HL-60/S4 (cell line): Measurements from ENCODE around the gene L3MBTL2.

Experiments
- in situ Hi-C: fragments of 300-500 bp; cut with MboI; formaldehyde crosslinking; loops from 2 replicates; pipeline ENCODE4 v1.14.3; 2022; ENCODE audit warnings: low sequenced_read_pairs

The L3MBTL2 gene

DNA sequence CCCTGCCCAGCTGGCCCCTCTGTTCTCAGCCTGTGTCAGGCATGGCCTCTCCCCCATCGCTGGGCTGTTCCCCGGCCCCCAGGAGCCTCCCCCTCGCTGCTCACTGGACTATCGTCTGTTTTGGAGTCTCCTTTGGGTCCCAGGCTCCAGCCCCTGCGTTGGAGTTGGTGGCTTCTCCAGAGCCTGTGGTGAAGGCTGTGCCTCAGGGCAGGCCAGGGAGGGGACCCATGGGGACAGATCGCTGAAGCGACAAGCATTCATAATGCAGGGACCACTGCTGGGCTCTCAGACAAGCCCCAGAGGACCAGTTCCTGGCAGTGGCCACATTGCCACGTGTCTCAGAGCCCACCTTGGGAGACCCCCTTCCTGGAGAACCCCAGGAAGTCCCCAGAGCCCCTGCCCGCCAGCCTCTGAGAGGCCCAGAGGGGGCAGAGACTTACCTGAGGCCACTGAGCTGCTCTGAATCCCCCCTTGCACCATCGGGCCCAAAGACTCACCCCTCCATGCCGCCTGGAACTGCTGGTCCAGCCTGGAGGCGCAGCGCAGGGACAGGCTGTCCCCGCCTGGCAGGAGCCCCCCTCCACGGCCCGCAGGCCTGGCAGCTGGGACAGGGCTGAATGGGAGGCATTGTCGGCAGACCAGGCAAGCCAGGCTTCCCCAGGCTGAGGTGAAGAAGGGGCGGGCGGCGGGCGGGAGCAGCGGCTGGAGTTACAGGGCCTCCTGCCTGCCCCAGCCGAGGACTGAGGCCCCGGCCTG lies 35.4 kb downstream of the L3MBTL2 start, which contains the start of gene CHADL:
Gene CHADL (minus strand): TSS at position 555 of the 756 bp plus-strand sequence. CDS start 50 bp downstream, at position 505.
- in situ Hi-C loops = no loop called here

- in situ Hi-C loops = no loop called here
These were observed 36.1 kb downstream of the L3MBTL2 start for GRCh38 chr22:41241133-41241676.

- in situ Hi-C loops = no loop called here
These were observed 37.4 kb downstream of the L3MBTL2 start for GRCh38 chr22:41242396-41243117.

DNA sequence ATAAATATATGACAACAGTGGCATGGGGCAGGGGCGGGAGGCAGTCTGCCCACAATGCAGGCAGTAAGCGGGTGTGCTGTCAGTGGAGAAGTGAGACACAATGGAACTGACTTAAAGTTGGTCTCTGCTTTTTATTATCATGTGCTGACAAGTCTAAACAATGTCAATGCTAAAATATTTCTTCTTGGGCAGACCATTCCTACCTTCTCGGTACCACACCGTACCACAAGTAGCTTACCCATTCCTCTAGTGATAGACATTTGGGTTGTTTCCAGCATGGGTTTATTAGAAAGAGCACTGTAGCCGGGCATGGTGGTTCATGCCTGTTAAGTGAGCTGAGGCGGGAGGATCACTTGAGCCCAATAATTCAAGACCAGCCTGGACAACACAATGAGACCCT lies 38.2 kb downstream of the L3MBTL2 start:
- in situ Hi-C loops = no loop called here

DNA sequence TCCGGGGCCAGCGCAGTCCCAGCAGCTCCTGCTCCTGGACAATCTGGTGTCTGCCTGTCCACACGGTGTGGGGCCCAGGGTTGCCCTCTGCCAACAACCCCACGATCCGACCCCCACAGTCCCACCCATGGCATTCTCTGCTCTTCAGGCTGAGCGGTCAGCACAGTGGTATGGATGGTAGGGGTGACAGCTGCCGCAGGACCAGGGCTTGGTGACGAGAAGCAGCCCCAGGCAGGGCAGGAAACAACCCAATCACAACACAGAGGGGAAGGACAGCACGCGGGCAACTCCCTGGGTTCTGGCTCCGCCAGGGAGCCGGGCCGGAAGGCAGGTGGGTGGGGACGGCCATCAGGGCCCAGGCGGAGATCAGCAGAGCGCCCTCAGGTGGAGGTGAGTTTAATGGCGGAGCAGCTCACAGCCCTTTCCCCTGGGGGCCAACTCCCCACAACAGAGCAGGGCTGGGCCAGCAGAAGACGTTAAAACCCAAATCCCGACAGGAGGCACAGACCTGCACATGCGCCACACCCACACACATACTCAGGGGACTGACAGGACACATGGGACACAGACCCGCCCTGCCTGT lies 40.9 kb downstream of the L3MBTL2 start:
- in situ Hi-C loops = no loop called here

DNA sequence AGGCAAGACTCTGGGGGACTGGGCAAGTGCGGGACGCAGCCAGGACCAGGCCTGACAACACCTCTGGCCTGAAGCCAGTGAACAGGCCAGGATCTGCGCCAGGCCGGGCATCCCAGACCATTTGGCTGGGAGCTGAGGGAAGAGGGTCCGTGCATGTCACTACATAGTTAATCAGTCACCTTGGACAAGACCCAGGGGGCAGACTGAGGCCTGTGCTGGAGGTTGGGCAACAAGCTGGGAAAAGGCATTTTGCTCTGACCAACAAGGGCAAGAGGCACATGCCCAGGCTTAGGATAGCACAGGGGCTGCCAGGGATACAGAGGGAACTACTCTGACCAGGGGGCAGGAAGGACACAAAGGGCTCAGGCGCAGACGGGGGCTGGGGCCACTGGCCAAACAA lies 42.6 kb downstream of the L3MBTL2 start:
- in situ Hi-C loops = no loop called here

DNA sequence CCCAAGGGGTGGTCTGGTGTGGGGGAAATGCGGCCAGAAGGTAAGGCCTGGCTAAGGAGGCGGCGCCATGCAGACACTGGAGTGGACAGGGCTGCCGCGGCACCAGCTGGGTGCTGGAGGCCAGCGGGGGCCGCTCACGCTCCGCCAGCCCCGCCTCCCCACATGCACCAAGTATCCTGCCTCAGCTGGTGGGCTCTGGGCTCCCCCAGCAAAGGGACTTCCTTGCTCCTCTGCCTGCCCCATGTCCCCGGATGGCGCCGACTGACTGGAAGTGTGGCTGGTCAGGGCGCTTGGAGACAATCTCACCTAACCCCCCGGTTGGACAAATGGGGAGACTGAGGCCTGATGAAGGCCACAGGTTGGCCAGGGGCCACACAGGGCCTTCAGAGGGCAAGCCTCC lies 43.2 kb downstream of the L3MBTL2 start:
- in situ Hi-C loops = no loop called here

GRCh38 chr22:41248758-41249157 lies 43.6 kb downstream of the L3MBTL2 start:
- in situ Hi-C loops = no loop called here

- in situ Hi-C loops = no loop called here
These were observed 44.3 kb downstream of the L3MBTL2 start for GRCh38 chr22:41249442-41249841.

DNA sequence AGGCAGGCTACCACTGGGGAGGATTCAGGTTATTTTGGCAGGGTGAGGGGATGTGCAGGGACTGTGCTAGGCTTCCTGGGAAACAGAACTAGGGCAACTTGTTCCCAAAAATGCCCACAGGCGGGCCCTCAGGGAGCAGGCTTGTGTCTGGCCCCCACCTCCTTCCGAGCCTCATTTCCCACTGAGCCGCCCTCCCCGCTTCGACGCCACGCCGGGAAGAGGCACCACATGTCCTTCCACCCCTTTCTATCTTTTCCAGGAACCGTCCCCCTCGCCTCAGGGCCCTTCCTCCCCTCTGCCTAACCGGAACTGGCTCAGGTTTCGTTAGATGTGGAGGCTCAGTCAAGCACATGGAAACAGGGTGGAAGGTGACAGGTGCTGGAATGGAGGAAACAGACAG lies 45.0 kb downstream of the L3MBTL2 start:
- in situ Hi-C loops = loop anchor here (10.0 kb wide), 1 partner anchor 325 kb away; no protein-coding TSS in a partner anchor

DNA sequence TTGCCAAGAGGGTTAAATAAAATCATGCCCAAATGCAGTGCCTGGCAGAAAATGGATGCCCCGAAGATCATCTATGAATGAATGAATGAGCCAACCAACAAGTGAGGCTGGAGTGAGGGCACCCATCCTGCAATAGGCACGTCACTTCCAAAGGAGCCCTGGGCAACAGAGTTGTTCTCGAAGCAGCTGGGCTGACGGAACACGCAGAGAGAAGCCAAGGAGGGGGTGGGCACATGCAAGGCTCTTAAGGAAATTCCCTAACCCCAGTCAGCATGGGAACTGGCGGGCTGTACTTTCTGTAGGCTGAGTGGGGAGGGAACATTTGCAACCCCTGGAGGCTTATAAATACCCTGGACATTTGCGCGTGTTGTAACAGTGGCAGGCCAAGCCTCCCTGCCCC lies 47.3 kb downstream of the L3MBTL2 start:
- in situ Hi-C loops = loop anchor here (10.0 kb wide), 1 partner anchor 328 kb away; no protein-coding TSS in a partner anchor

DNA sequence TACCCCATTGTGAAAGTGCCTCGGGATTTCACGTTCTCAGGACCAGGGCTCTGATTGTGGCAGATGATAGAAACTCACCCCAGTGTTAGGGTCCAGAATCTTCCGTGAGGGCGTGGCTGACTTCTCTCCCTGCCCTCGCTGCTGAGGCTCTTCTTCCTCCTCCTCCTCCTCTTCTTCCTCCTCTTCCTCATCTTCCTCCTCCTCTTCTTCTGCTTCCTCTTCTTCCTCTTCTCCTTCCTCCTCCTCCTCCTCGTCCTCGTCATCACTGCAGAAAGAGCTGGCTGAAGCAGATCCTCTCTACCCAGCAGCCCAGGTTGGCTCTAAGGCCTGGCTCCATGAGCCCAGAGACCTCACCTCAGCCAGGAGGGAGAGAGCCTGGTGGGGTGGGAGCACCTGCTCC lies 49.1 kb downstream of the L3MBTL2 start:
- in situ Hi-C loops = loop anchor here (10.0 kb wide), 1 partner anchor 329 kb away; no protein-coding TSS in a partner anchor

GRCh38 chr22:41256254-41257253 lies 51.4 kb downstream of the L3MBTL2 start:
- in situ Hi-C loops = loop anchor here (10.0 kb wide), 1 partner anchor 332 kb away; no protein-coding TSS in a partner anchor

- in situ Hi-C loops = loop anchor here (10.0 kb wide), 1 partner anchor 333 kb away; no protein-coding TSS in a partner anchor
These were observed 52.6 kb downstream of the L3MBTL2 start for GRCh38 chr22:41257696-41258095.

- in situ Hi-C loops = loop anchor here (10.0 kb wide), 1 partner anchor 335 kb away; no protein-coding TSS in a partner anchor
These were observed 54.6 kb downstream of the L3MBTL2 start for GRCh38 chr22:41259756-41260155.

DNA sequence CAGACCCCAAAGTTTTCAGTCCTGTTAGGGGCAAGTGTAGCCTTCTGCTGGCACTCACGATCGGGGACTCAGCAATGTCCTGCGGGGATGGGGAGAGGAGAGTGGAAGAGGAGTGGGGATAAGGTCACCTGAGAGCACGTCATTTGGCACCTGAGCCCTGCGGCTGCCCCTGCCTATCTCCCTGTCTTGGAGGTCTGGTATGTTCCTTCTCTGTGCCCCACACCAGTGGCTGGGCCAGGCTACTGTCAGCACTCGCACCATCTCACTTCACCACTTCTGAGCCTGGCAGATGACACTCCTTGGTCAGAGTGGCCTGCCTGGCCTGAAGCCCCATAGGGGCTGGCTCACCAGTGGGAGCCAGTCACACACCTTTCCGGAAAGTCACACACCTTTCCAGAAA lies 55.8 kb downstream of the L3MBTL2 start:
- in situ Hi-C loops = no loop called here

- in situ Hi-C loops = no loop called here
These were observed 56.6 kb downstream of the L3MBTL2 start for GRCh38 chr22:41261541-41262249.

DNA sequence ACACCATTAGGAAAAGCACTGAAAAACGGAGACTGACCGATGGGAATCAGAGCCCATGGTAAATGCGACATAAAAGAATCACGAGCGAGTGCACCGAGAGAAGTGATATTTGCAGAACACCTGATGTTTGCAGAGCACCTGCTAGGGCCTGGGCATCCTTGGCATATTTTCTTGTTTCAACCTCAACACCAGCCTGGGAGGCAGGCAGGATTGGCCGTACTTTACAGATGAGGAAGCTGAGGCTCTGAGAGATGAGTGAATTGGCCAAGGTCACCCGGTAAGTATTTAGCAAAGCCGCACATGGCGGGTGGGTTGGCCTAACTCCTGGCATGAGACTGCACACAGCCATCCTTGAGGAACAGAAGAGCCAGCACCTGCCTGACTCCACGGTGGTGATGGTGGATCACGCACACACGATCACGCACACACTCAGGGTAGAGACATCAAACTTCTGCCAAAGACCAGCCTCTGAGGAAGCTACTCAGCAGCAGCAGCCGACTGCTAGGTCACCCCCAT lies 57.2 kb downstream of the L3MBTL2 start:
- in situ Hi-C loops = no loop called here

DNA sequence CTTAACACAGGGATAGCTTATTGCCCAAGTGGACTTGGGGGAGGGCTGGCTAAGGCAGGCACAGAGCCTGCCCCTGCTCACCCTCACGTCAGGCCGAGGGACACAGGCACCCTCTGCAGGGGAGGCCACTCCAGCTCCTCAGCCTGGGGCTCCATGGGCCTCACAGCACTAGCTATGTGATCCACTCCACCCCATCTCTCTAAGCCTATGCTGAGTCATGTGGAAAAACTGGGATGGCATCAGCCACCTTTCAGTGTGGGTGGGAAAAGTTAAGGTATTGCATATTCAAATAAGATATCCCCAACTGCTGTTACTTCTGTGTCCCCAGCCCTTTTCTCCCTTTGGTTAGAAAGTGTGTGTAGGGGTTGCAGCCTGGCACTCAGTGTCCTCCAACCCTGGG lies 58.6 kb downstream of the L3MBTL2 start:
- in situ Hi-C loops = no loop called here
